ENCODE results near the gene DYTN.
"Not testable (repeated sequence)": the region's sequence is repeated elsewhere in the genome, so short reads cannot be mapped to it uniquely, and the experiment has no call there.

The DYTN gene, protein sequence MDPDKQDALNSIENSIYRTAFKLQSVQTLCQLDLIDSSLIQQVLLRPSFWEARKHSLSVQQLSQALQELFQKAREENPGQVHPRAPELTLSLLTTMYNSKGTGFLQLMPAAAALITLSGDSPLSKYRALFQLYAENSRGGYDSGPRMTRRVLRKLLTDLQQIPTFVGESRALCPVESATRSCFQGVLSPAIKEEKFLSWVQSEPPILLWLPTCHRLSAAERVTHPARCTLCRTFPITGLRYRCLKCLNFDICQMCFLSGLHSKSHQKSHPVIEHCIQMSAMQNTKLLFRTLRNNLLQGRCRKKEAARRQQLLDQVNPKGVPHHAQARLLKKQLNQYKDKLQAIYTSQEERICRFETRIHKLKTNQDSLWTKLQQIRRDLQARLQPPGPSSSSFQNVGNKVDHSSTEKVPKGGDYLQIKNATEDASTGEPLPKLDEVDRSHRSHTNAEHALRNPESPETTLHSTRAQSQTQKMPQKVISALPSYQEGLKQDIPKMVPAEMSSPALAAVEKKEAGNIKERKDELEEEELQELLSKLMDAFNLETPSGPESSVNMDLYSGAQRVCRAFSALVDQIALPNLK

GRCh38 chr2:206718296-206718695 lies at the start of gene DYTN:
DYTN (minus strand) TSS chr2:206718396; CDS start chr2:206718279, 117 bp downstream.
- in situ Hi-C loops (cut with HindIII; ENCODE audit: low sequenced_read_pairs), result no loop called here

DNA sequence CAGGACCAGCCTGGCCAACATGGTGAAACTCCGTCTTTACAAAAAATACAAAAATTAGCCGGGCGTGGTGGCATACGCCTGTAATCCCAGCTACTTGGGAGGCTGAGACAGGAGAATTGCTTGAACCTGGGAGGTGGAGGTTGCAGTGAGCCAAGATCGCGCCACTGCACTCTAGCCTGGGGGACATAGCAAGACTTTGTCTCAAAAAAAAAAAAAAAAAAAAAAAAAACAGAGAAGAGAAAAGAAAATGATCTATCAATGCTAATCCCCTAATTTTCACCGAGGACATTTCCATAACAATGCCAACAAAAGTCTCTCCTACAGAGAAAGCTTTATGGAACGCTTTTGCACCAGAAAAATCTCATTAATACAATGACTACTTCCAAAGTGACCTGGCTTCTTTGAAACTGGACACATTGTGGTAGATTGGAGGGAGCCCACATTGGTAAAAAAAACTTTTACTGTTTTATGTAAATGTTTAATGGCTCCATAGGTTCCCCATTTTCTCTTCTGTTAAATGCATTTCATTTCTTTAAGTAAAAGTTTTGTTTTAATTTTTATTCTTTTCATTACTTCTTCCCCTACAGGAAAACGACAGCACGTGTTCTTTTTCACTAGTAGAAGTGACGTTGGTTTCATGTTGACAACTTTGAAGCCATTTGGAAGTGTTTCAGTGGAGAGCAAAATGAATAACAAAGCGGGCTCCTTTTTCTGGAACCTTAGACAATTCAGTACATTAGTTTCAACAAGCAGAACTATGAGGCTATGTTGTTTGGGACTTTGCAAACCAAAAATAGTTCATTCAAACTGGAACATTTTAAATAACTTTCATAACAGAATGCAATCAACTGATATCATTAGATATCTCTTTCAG lies 48.1 kb upstream of the DYTN start:
- in situ Hi-C loops (cut with HindIII; ENCODE audit: low sequenced_read_pairs), result no loop called here

- in situ Hi-C loops (cut with HindIII; ENCODE audit: low sequenced_read_pairs), result no loop called here
Observed at GRCh38 chr2:206765242-206766056, 47.3 kb upstream of the DYTN start, which contains the start of the genes FASTKD2 and MDH1B. FASTKD2 (plus strand) TSS chr2:206765606; CDS start chr2:206766694, 1,088 bp downstream. MDH1B (minus strand) TSS chr2:206765328; CDS start chr2:206765271, 57 bp downstream.

DNA sequence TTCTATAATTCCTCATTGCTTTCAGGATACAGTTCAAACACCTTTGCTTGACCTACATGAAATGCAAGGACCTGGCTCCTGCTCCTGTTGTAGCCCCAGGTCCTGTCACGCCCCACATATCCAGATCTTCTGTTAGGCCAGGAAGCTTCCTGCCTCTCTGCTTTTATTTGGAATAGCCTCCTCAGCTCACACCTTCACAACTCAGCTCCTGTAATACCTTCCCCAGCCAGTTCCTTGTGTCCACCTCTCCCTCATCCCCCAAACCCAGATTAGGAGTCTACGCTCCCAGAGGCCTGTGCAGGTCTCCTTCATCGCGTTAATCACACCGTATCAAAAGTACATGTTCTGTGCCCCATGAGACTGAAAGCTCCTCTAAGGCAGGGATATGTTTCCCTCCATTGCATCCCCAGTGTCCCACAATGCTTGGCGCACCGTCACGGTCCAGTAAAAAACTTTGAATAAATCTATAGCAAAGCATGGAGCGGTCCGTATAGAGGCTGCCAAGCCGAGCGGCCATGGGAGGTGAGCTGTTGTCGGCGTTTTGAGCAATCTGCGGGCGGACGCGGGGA lies 46.6 kb upstream of the DYTN start:
- in situ Hi-C loops (cut with HindIII; ENCODE audit: low sequenced_read_pairs), result no loop called here

GRCh38 chr2:206756816-206757215 lies 38.6 kb upstream of the DYTN start:
- in situ Hi-C loops (cut with HindIII; ENCODE audit: low sequenced_read_pairs), result no loop called here

DNA sequence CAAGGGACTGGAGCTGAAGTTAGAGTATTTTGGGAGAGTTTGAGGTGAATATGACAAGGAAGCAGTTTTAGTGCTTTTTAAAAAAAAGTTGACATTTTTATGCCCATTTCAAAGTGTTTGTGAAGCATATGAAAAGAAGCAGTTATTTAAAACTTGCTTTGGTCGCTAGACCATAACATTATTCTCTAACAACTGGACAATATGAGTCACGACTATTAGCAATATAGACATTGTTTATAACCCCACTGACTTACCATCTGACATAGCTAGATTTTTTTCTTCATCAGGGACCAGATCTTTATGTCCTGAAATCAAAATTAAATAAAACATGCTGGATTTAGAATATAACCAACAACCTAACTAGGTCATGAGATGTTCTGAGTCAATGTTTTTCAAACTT lies 22.6 kb upstream of the DYTN start:
- in situ Hi-C loops (cut with HindIII; ENCODE audit: low sequenced_read_pairs), result no loop called here

- in situ Hi-C loops (cut with HindIII; ENCODE audit: low sequenced_read_pairs), result no loop called here
Observed at GRCh38 chr2:206739271-206739670, 21.1 kb upstream of the DYTN start.

GRCh38 chr2:206736935-206737334 lies 18.7 kb upstream of the DYTN start:
- in situ Hi-C loops (cut with HindIII; ENCODE audit: low sequenced_read_pairs), result no loop called here

- in situ Hi-C loops (cut with HindIII; ENCODE audit: low sequenced_read_pairs), result no loop called here
Observed at GRCh38 chr2:206733341-206733740, 15.1 kb upstream of the DYTN start.

DNA sequence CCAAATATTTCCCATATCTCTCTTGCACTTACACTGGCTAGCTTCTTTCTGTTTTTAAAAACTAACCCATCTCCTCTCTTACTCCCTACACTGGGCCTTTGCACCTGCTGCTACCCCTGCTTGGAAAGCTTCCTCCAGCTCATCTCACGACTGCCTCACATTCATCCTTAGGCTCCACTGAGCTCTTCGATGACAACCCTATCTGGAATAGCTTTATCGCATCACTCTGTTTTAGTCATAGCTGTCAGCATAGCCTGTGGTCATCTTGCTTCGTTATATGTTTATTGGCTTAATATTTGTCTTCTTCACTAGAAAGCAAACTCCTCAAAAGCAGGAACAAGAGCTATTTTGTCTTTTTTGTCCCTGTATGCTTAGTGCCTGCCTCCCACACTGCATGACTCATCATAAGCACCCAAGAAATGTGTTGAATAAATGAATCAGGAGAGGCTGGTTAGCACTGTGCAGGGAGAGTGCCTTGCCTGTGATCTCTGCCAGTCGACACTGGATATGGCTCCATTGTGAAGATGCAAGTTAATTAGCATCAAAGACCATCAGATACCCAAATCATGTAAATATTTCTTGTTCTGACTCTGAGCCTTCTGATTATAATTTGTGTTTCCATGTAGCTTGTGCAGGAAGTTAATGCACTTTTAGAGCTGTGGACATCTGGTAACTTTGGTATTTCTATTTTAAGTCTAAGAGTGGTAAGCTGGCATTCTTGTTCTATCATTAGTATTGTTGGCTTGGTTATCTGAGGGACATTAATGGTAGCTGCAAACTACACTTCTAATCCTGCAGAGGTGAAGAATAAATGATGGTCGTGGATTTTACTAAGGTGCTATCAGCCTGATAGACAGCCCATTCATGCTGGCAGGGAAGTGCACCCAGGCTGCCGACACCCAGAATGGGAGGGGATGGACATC lies 10.3 kb upstream of the DYTN start:
- in situ Hi-C loops (cut with HindIII; ENCODE audit: low sequenced_read_pairs), result no loop called here

DNA sequence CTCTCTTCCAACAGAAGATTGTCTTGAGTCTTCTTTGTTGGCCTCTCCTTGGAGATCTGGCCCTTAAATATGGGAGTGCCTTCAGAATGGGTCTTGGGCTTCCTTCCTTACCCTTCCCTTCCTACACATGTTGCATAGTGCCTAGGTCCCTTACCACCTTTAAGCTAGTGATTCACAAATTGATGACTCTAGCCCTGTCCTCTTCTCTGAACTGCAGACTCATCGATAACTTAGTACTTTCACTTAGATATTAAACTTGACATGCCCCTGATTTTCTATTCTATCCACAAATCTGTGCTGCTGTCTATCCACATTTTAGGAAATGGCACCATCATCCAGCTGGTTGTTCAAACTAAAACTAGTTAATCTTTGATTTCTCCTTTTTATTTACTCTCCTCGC lies 9.1 kb upstream of the DYTN start:
- in situ Hi-C loops (cut with HindIII; ENCODE audit: low sequenced_read_pairs), result no loop called here

GRCh38 chr2:206723288-206723687 lies 5.1 kb upstream of the DYTN start:
- in situ Hi-C loops (cut with HindIII; ENCODE audit: low sequenced_read_pairs), result no loop called here

DNA sequence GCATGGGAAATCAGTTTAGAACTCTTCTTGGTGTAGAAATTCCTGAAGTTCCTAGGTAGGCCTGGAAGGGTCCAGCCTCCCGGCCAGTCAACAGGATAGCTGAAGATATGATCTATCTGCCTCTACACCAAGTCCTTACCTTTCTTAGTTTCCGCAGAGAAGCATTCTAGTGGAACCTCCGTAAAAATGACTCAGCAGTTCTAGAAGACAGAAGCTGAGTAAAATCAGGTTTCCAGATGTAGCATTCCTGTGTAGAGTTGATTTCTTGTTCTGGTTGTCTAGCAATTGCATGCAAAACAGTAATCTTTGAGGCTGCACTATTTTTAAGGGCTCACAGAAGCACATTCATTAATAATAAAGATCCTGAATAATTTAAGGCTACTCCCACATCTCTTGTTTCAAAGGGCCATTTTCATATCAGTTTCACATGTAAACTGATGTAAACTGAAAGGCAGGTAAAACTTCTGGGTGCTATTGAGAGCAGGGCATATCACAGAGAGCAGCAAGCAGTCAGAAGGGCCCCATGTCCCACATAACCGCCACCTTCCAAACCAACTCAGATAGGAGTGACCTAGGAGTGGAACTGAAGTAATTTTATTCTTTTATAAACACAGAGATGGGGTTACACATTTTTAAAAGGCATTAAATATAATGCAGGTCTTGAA lies 3.2 kb upstream of the DYTN start:
- in situ Hi-C loops (cut with HindIII; ENCODE audit: low sequenced_read_pairs), result no loop called here

- in situ Hi-C loops (cut with HindIII; ENCODE audit: low sequenced_read_pairs), result no loop called here
Observed at GRCh38 chr2:206716623-206717022, 1.6 kb downstream of the DYTN start.

DNA sequence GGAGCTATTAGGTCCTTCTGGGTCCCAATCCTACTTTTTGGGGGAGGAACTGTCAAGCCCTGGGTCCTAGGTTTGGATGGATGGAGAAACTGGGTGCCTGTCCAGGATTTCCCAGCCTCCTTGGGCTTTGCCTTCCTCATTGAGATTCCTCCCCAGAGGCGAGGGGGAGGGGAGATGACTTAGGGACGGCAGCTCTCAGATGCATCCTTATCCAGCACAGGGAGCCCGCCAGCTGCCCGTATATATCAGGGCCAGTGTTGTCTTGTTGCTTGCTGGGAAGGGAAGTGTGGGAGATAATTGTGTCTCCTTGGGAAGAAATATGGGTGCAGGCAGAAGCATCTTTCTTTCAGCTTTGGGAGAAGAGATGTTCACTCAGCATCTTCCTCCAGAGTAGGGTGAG lies 3.0 kb downstream of the DYTN start:
- in situ Hi-C loops (cut with HindIII; ENCODE audit: low sequenced_read_pairs), result not testable (repeated sequence)

DNA sequence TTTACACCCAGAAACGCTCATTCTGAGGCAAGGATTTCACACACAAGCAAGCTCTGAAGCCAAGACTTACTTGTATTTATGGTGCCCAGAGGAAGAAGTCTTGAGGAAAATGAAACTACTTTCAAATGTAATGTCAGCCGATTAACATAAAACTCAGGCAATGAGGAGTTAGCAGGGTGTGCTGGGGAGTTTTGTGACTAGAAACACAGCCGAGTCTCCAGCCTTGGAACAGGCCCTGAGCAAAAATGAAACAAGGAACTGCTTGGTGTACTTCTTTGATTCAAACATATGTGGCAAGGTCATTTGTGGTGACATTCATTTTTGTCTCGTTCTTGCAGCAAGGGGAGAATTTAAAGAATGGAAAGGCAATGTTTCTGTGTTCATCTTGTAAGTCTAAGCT lies 4.5 kb downstream of the DYTN start:
- in situ Hi-C loops (cut with HindIII; ENCODE audit: low sequenced_read_pairs), result no loop called here

GRCh38 chr2:206708286-206708685 lies 9.9 kb downstream of the DYTN start:
- in situ Hi-C loops (cut with HindIII; ENCODE audit: low sequenced_read_pairs), result no loop called here

DNA sequence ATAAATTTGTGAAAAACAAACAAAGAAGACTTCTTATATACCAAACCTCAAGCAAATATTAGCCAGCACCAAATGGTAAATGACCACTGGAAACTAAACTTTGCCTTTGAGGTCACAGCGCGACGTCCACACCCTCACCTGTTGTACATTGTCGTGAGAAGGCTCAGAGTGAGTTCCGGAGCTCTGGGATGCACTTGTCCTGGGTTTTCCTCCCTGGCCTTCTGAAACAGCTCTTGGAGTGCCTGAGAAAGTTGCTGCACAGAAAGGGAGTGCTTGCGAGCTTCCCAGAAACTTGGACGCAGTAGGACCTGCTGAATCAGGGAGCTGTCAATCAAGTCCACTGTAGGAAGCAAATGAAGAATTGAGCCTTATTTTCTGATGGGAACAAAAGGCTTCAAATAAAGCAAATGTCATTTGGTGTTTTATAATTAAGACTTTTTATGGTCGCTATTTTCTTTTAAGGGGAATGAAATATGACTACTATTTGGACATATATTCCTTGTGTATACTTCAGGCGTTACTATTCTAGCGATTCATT lies 11.0 kb downstream of the DYTN start:
- in situ Hi-C loops (cut with HindIII; ENCODE audit: low sequenced_read_pairs), result no loop called here
